Astrocyte (in vitro differentiated cells and primary cell): Measurements from ENCODE around the gene CCDC57.

Experiments used
- CTCF ChIP-seq: IDR thresholded peaks from 2 replicates; pipeline ENCODE4 v1.5.1; 2011; ENCODE audit warnings: low read depth, mild to moderate bottlenecking, inconsistent platforms, low read length, moderate library complexity; ENCODE audit not compliant: insufficient read depth
- EZH2 ChIP-seq: IDR thresholded peaks from 2 replicates; pipeline ENCODE4 v1.6.1; 2012; ENCODE audit warnings: mild to moderate bottlenecking, low read length, inconsistent platforms; ENCODE audit not compliant: insufficient read depth

GRCh38 chr17:82118815-82119380, 93.7 kb downstream of the CCDC57 start:
- no peak for TF ChIP-seq CTCF
- no peak for TF ChIP-seq EZH2
